GM12878 (cell line): ENCODE measurements around the gene TRPV5. TPM values are rescaled to one million over a fixed set of nuclear protein-coding genes. Genes with fewer than 3 reads are reported as not detected.

ENCODE experiments used
- ATAC-seq: fragments of 200-7000 bp; cut with Tn5 transposase; 3 replicates; pipeline ENCODE4 v1.9.1; 2020; ENCODE audit warnings: mild to moderate bottlenecking, moderate library complexity
- BruUV-seq: library from RNA; stranded (reverse); fragments of 400-500 nt; replicated peaks from 2 replicates; lab custom pipeline; 2021; lab: Mats Ljungman, UMichigan
- CTCF ChIA-PET: fragments of 300-600 bp; sonication (Branson Sonifier 250); formaldehyde crosslinking; extraction: SDS; loops from one replicate; lab custom pipeline; 2021; ENCODE audit warnings: inconsistent platforms; lab: Yijun Ruan, JAX
- POLR2A ChIA-PET: fragments of 350-600 bp; formaldehyde crosslinking; extraction: SDS; loops from one replicate; lab custom pipeline; 2021; ENCODE audit warnings: inconsistent platforms; lab: Charles Lee
- RAD21 ChIA-PET: fragments of 300-600 bp; sonication (Branson Sonifier 250); formaldehyde crosslinking; loops from one replicate; lab custom pipeline; 2023; ENCODE audit warnings: antibody characterized with exemption; ENCODE audit not compliant: unreplicated experiment; lab: Charles Lee
- SMC1A ChIA-PET: fragments of 300-600 bp; sonication (Branson Sonifier 250); formaldehyde crosslinking; loops from one replicate; lab custom pipeline; 2023; ENCODE audit not compliant: unreplicated experiment, uncharacterized antibody; lab: Charles Lee
- DNase-seq: peaks from one replicate; pipeline ENCODE4 v3.0.0-alpha.2; 2011; ENCODE audit warnings: low read depth, low spot score
- FAIRE-seq: peaks from 3 replicates; lab custom pipeline; 2011; peaks lifted over from hg19 to GRCh38; lab: Jason Lieb, UNC
- H2AFZ ChIP-seq: 2 replicates; pipeline ENCODE4 v1.6.0; 2011; ENCODE audit warnings: low read depth, low read length, control low read depth; ENCODE audit not compliant: control insufficient read depth
- H3K27ac ChIP-seq: 2 replicates; pipeline ENCODE4 v1.5.1; 2011; ENCODE audit warnings: control low read depth; ENCODE audit not compliant: control insufficient read depth, insufficient read depth
- H3K27me3 ChIP-seq, 2 experiments: replicated peaks in 1 of 2; 2 replicates each; pipeline versions ENCODE4 v1.6.0 to v1.6.1; 2011; ENCODE audit warnings: low read length in 1 of 2; ENCODE audit not compliant: control insufficient read depth in 2 of 2, insufficient read depth in 2 of 2
- H3K36me3 ChIP-seq, 2 experiments: 2 replicates each; pipeline ENCODE4 v1.5.1; 2011; ENCODE audit warnings: low read length in 1 of 2; ENCODE audit not compliant: control insufficient read depth in 2 of 2, insufficient read depth in 2 of 2
- H3K4me1 ChIP-seq: 2 replicates; pipeline ENCODE4 v1.6.1; 2011; ENCODE audit warnings: mild to moderate bottlenecking, low read length, moderate library complexity, mixed read lengths; ENCODE audit not compliant: control insufficient read depth, insufficient read depth
- H3K4me2 ChIP-seq: 2 replicates; pipeline ENCODE4 v1.6.0; 2011; ENCODE audit warnings: control low read depth; ENCODE audit not compliant: control insufficient read depth, insufficient read depth
- H3K4me3 ChIP-seq: fragments of 200-600 bp; sonication (generic); 2 replicates; pipeline ENCODE4 v1.5.1; 2016
- H3K79me2 ChIP-seq: 2 replicates; pipeline ENCODE4 v1.6.0; 2011; ENCODE audit warnings: low read length; ENCODE audit not compliant: control insufficient read depth, insufficient read depth
- H3K9ac ChIP-seq: 2 replicates; pipeline ENCODE4 v1.8.0; 2011; ENCODE audit warnings: low read length, control low read depth, mixed read lengths; ENCODE audit not compliant: control insufficient read depth, insufficient read depth
- H3K9me3 ChIP-seq: replicated peaks from 3 replicates; pipeline ENCODE4 v1.5.1; 2011; ENCODE audit warnings: mild to moderate bottlenecking, low read length; ENCODE audit not compliant: control insufficient read depth, insufficient read depth
- H4K20me1 ChIP-seq: 2 replicates; pipeline ENCODE4 v1.6.0; 2011; ENCODE audit not compliant: control insufficient read depth, insufficient read depth
- BRCA1 ChIP-seq: IDR thresholded peaks from 2 replicates; pipeline ENCODE4 v1.6.1; 2011; ENCODE audit warnings: low read depth, low read length, improper control_type of control experiment
- DPF2 ChIP-seq: fragments of 450-650 bp; IDR thresholded peaks from 2 replicates; pipeline ENCODE4 v1.6.1; 2017; ENCODE audit warnings: mild to moderate bottlenecking
- EED ChIP-seq: sonication (generic); IDR thresholded peaks from 2 replicates; pipeline ENCODE4 v1.6.1; 2016; ENCODE audit warnings: antibody characterized with exemption, low read depth
- EP300 ChIP-seq, 2 experiments: fragments of 150-350 bp in 1 of 2; IDR thresholded peaks; 2 replicates each; pipeline ENCODE4 v1.6.1; 2011 to 2012; ENCODE audit warnings: low read depth in 2 of 2, low read length in 2 of 2, borderline replicate concordance in 1 of 2, improper control_type of control experiment in 1 of 2, inconsistent platforms in 1 of 2; ENCODE audit not compliant: control insufficient read depth in 1 of 2
- GABPA ChIP-seq: IDR thresholded peaks from 2 replicates; pipeline ENCODE4 v1.6.1; 2014; ENCODE audit warnings: antibody characterized with exemption, low read depth, mild to moderate bottlenecking, inconsistent platforms
- MEF2A ChIP-seq: IDR thresholded peaks from 2 replicates; pipeline ENCODE4 v1.6.1; 2011; ENCODE audit warnings: low read depth, mild to moderate bottlenecking, low read length, moderate library complexity; ENCODE audit not compliant: insufficient read depth
- MEF2B ChIP-seq: fragments of 450-650 bp; IDR thresholded peaks from 2 replicates; pipeline ENCODE4 v1.6.1; 2018; ENCODE audit warnings: mild to moderate bottlenecking, moderate library complexity; ENCODE audit not compliant: partially characterized antibody, poor library complexity, severe bottlenecking
- MTA2 ChIP-seq: fragments of 450-650 bp; IDR thresholded peaks from 2 replicates; pipeline ENCODE4 v1.6.1; 2016; ENCODE audit warnings: low read depth, mild to moderate bottlenecking, moderate library complexity
- NFYA ChIP-seq: IDR thresholded peaks from 2 replicates; pipeline ENCODE4 v1.6.1; 2011; ENCODE audit warnings: low read depth, mild to moderate bottlenecking, low read length, improper control_type of control experiment, borderline replicate concordance
- PAX8 ChIP-seq: fragments of 450-650 bp; IDR thresholded peaks from 2 replicates; pipeline ENCODE4 v1.6.1; 2017; ENCODE audit warnings: mild to moderate bottlenecking, moderate library complexity
- RBBP5 ChIP-seq: fragments of 200-600 bp; sonication (generic); conservative IDR thresholded peaks from 2 replicates; pipeline ENCODE4 v1.6.1; 2016
- RCOR1 ChIP-seq: conservative IDR thresholded peaks from 2 replicates; pipeline ENCODE4 v1.6.1; 2012; ENCODE audit warnings: low read depth, low read length, improper control_type of control experiment
- SMC3 ChIP-seq: IDR thresholded peaks from 2 replicates; pipeline ENCODE4 v1.6.1; 2011; ENCODE audit warnings: low read length, improper control_type of control experiment, borderline replicate concordance
- STAT3 ChIP-seq: IDR thresholded peaks from 2 replicates; pipeline ENCODE4 v1.6.1; 2011; ENCODE audit warnings: low read depth, low read length, improper control_type of control experiment
- TBL1XR1 ChIP-seq: IDR thresholded peaks from 2 replicates; pipeline ENCODE4 v1.6.1; 2012; ENCODE audit warnings: low read depth, low read length, improper control_type of control experiment
- ZBED1 ChIP-seq: IDR thresholded peaks from 2 replicates; pipeline ENCODE4 v1.6.1; 2016; ENCODE audit warnings: borderline replicate concordance
- ZBTB33 ChIP-seq: fragments of 450-650 bp; IDR thresholded peaks from 2 replicates; pipeline ENCODE4 v1.6.1; 2017; ENCODE audit warnings: mild to moderate bottlenecking
- ZNF622 ChIP-seq: fragments of 450-650 bp; IDR thresholded peaks from 2 replicates; pipeline ENCODE4 v1.6.1; 2017; ENCODE audit warnings: mild to moderate bottlenecking, inconsistent platforms
- in situ Hi-C: fragments of 300-500 bp; cut with MboI; formaldehyde crosslinking; loops from 9 replicates; pipeline ENCODE4 v1.14.3; 2018; ENCODE audit warnings: mixed read lengths
- intact Hi-C: fragments of 100-400 bp; cut with micrococcal nuclease; formaldehyde crosslinking; loops from one replicate; pipeline ENCODE4 v1.14.2; 2022; ENCODE audit not compliant: unreplicated experiment
- polyA plus RNA-seq, 11 experiments: library from polyadenylated mRNA; depleted of rRNA in 4 of 11; unstranded in 6 of 11; stranded (reverse) in 5 of 11; fragments of >200 nt; fragmentation: Nextera tagmentation in 4 of 11; fragmentation: Illumina TruSeq in 1 of 11; extraction: Ambion mirVana in 4 of 11; extraction: Trizol in 1 of 11; gene quantifications; 1 replicate in 1 of 11; 2 replicates in 10 of 11; pipeline versions ENCODE4 v1.2.1 to v1.2.3, GENCODE V29; 2011 to 2016; ENCODE audit warnings: inconsistent platforms in 2 of 11, missing spikeins in 2 of 11, low read depth in 1 of 11
- total RNA-seq, 4 experiments: library from RNA; depleted of rRNA in 3 of 4; stranded (reverse); fragments of >200 nt in 3 of 4; fragmentation: Illumina TruSeq in 1 of 4; extraction: Trizol in 1 of 4; gene quantifications; 2 replicates each; pipeline versions ENCODE4 v1.2.1 to v1.2.3, GENCODE V29; 2013 to 2021
- TF ChIP-seq, protein P1 (sequence below): IDR thresholded peaks from 2 replicates; pipeline ENCODE4 v1.6.1; 2011; ENCODE audit warnings: borderline replicate concordance, low read depth, mild to moderate bottlenecking, moderate library complexity, mixed read lengths, low read length; ENCODE audit not compliant: insufficient read depth; ENCODE audit errors: extremely low read length

Gene TRPV5
- total and polyA plus RNA-seq, 10 of the 15 experiments (the other 5 are each of a cell fraction or from before 2014, with no cell fraction given): not detected

DNA sequence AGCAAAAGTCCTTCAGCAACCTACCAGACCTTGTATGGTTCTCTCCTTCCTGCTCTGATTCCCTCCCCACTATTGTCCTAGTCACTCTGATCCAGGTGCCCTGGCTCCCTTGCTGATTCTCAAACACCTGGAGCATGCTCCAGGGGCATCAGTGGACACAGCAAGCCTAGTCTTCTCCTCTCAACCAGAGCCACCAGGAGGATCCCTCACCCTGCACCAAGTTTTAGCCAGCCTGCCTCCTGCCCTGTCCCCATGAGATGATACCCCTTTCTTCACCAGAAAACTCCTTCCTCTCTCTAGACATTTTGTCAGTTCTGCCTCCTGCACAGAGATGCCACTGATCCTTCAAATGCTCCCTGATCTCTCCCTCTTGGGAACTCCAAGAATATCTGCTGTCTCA is 16.7 kb upstream of the TRPV5 start:
- ATAC-seq: no peak
- H3K36me3 ChIP-seq: no peaks in the 10 kb centered on the region
- ChIA-PET CTCF (interaction anchor here (1.0 kb wide), 1 partner anchor 69 kb away, joined by 3 read pairs; no protein-coding TSS in a partner anchor), RAD21 (no interaction called here), POLR2A (no interaction called here), SMC1A (no interaction called here)
- FAIRE-seq: no peak
- H3K9me3 ChIP-seq: no peaks in the 10 kb centered on the region; the same call in 2 of the 3 replicates
- no peak overlapping the region for H2AFZ ChIP-seq
- H3K9ac ChIP-seq: no peak overlapping the region
- no peak overlapping the region for H3K27ac ChIP-seq
- no peaks in the 10 kb centered on the region for H3K79me2 ChIP-seq
- H3K4me2 ChIP-seq: no peak overlapping the region
- H3K27me3 ChIP-seq: peaks cover 0 to 4% of the 10 kb centered on the region in 2 experiments; a peak in 2 of 4 replicates
- intact Hi-C loops (no loop called here), in situ Hi-C loops (no loop called here)
- DNase-seq: no peak
- H3K4me1 ChIP-seq: no peaks in the 10 kb centered on the region
- H4K20me1 ChIP-seq: no peaks in the 10 kb centered on the region
- BruUV-seq: no TSS peak
- H3K4me3 ChIP-seq: no peak overlapping the region
- TF ChIP-seq MEF2A: no peak
- TF ChIP-seq SMC3: no peak
- no peak for TF ChIP-seq BRCA1
- TF ChIP-seq, protein P1, sequence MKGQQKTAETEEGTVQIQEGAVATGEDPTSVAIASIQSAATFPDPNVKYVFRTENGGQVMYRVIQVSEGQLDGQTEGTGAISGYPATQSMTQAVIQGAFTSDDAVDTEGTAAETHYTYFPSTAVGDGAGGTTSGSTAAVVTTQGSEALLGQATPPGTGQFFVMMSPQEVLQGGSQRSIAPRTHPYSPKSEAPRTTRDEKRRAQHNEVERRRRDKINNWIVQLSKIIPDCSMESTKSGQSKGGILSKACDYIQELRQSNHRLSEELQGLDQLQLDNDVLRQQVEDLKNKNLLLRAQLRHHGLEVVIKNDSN: no peak
- TF ChIP-seq MEF2B: no peak
- no peak for TF ChIP-seq ZBTB33
- no peak for TF ChIP-seq DPF2
- TF ChIP-seq MTA2: no peak
- TF ChIP-seq PAX8: no peak
- no peak for TF ChIP-seq RCOR1
- TF ChIP-seq EP300 (IDR thresholded peaks at IDR 0.05; ENCODE audit: borderline replicate concordance in 1 of 2, control insufficient read depth in 1 of 2, low read depth in 2 of 2, low read length in 2 of 2): no peak
- no peak for TF ChIP-seq EED
- no peak for TF ChIP-seq RBBP5
- TF ChIP-seq NFYA: no peak
- TF ChIP-seq ZBED1: no peak
- TF ChIP-seq ZNF622: no peak
- no peak for TF ChIP-seq STAT3
- TF ChIP-seq GABPA: no peak
- no peak for TF ChIP-seq TBL1XR1
